ENCODE measurements around the gene AKAP13. TPM values are rescaled to one million over a fixed set of nuclear protein-coding genes. Genes with fewer than 3 reads are reported as not detected.

AKAP13 gene
- total RNA-seq, 1 donor from 2014 or later: 114 TPM

GRCh38 chr15:85789496-85789875, 409.1 kb downstream of the AKAP13 start:
- TF ChIP-seq CTCF (IDR thresholded peaks at IDR 0.05; ENCODE audit: unreplicated experiment): no peak
- H3K27ac Mint-ChIP-seq: no peak overlapping the region
- H3K36me3 Mint-ChIP-seq (ENCODE audit: insufficient read depth): peaks cover 2% of the 10 kb centered on the region
- H3K4me1 Mint-ChIP-seq (ENCODE audit: low read depth): peaks cover 36% of the 10 kb centered on the region
- H3K4me3 Mint-ChIP-seq (ENCODE audit: low read depth): no peak overlapping the region
- H3K27me3 Mint-ChIP-seq: no peaks in the 10 kb centered on the region
- H3K9me3 Mint-ChIP-seq (ENCODE audit: low read depth): no peaks in the 10 kb centered on the region
- no peak for DNase-seq (ENCODE audit: low spot score, unreplicated experiment)

- peak overlapping the region; percentile 90 for H3K4me3 Mint-ChIP-seq (ENCODE audit: low read depth)
- no peaks in the 10 kb centered on the region for H3K9me3 Mint-ChIP-seq (ENCODE audit: low read depth)
- no peak overlapping the region for H3K27ac Mint-ChIP-seq
- no peak for DNase-seq (ENCODE audit: low spot score, unreplicated experiment)
- no peak for TF ChIP-seq CTCF (IDR thresholded peaks at IDR 0.05; ENCODE audit: unreplicated experiment)
- no peaks in the 10 kb centered on the region for H3K27me3 Mint-ChIP-seq
- H3K4me1 Mint-ChIP-seq (ENCODE audit: low read depth): peaks cover 33% of the 10 kb centered on the region
- peaks cover 2% of the 10 kb centered on the region for H3K36me3 Mint-ChIP-seq (ENCODE audit: insufficient read depth)
Measured at GRCh38 chr15:85792102-85792731, 411.8 kb downstream of the AKAP13 start.

GRCh38 chr15:85792912-85793590, 412.6 kb downstream of the AKAP13 start:
- no peaks in the 10 kb centered on the region for H3K36me3 Mint-ChIP-seq (ENCODE audit: insufficient read depth)
- H3K27me3 Mint-ChIP-seq: no peaks in the 10 kb centered on the region
- H3K27ac Mint-ChIP-seq: no peak overlapping the region
- H3K4me3 Mint-ChIP-seq (ENCODE audit: low read depth): peak overlapping the region; percentile 90
- no peaks in the 10 kb centered on the region for H3K9me3 Mint-ChIP-seq (ENCODE audit: low read depth)
- no peak for TF ChIP-seq CTCF (IDR thresholded peaks at IDR 0.05; ENCODE audit: unreplicated experiment)
- peaks cover 31% of the 10 kb centered on the region for H3K4me1 Mint-ChIP-seq (ENCODE audit: low read depth)
- DNase-seq (ENCODE audit: low spot score, unreplicated experiment): no peak

- H3K9me3 Mint-ChIP-seq (ENCODE audit: low read depth): no peaks in the 10 kb centered on the region
- H3K36me3 Mint-ChIP-seq (ENCODE audit: insufficient read depth): no peaks in the 10 kb centered on the region
- DNase-seq (ENCODE audit: low spot score, unreplicated experiment): peak; percentile 34
- peak overlapping the region; percentile 93 for H3K27ac Mint-ChIP-seq
- TF ChIP-seq CTCF (IDR thresholded peaks at IDR 0.05; ENCODE audit: unreplicated experiment): no peak
- peak overlapping the region; percentile 90 for H3K4me3 Mint-ChIP-seq (ENCODE audit: low read depth)
- peaks cover 28% of the 10 kb centered on the region for H3K4me1 Mint-ChIP-seq (ENCODE audit: low read depth)
- no peaks in the 10 kb centered on the region for H3K27me3 Mint-ChIP-seq
Measured at GRCh38 chr15:85793641-85794597, 413.5 kb downstream of the AKAP13 start.

All from progenitor cell of endocrine pancreas (in vitro differentiated cells).